Glutamatergic neuron (in vitro differentiated cells): ENCODE data around the gene AP2A1. TPM values are rescaled to one million over a fixed set of nuclear protein-coding genes. Genes with fewer than 3 reads are reported as not detected.
A peak's percentile ranks its signal among the peaks of the same experiment; 100 is the strongest.

ENCODE experiments used
- DNase-seq: peaks from one replicate; pipeline ENCODE4 v3.0.0; 2022
- H3K27ac Mint-ChIP-seq: one replicate; pipeline ENCODE4 v1.8.0; 2020; ENCODE audit warnings: mild to moderate bottlenecking, mixed read lengths, inconsistent platforms; ENCODE audit not compliant: unreplicated experiment
- H3K27me3 Mint-ChIP-seq: one replicate; pipeline ENCODE4 v1.8.0; 2020; ENCODE audit warnings: mild to moderate bottlenecking, moderate library complexity, mixed read lengths, inconsistent platforms; ENCODE audit not compliant: unreplicated experiment
- H3K36me3 Mint-ChIP-seq: one replicate; pipeline ENCODE4 v1.8.0; 2020; ENCODE audit warnings: mild to moderate bottlenecking, mixed read lengths, inconsistent platforms; ENCODE audit not compliant: unreplicated experiment
- H3K4me1 Mint-ChIP-seq: one replicate; pipeline ENCODE4 v1.8.0; 2020; ENCODE audit warnings: mild to moderate bottlenecking, low read depth, mixed read lengths, inconsistent platforms; ENCODE audit not compliant: unreplicated experiment
- H3K4me3 Mint-ChIP-seq: one replicate; pipeline ENCODE4 v1.8.0; 2020; ENCODE audit warnings: mild to moderate bottlenecking, mixed read lengths, inconsistent platforms; ENCODE audit not compliant: unreplicated experiment
- H3K9me3 Mint-ChIP-seq: one replicate; pipeline ENCODE4 v1.8.0; 2020; ENCODE audit warnings: mild to moderate bottlenecking, moderate library complexity, mixed read lengths, inconsistent platforms; ENCODE audit not compliant: unreplicated experiment
- total RNA-seq: library from RNA; stranded (reverse); fragmentation: NEBNext Ultra II Directional; extraction: Animal tissue kit (Norgen Biotek cat#: 25700); gene quantifications from one replicate; pipeline ENCODE4 v1.2.1, GENCODE V29; 2021; ENCODE audit not compliant: unreplicated experiment
- TF ChIP-seq, protein P1 (sequence below): fragments of 200-600 bp; sonication (generic); IDR thresholded peaks from one replicate; pipeline ENCODE4 v1.5.0; 2021; ENCODE audit not compliant: partially characterized antibody, unreplicated experiment

AP2A1 gene
- total RNA-seq, 1 donor from 2014 or later, result 175 TPM

DNA sequence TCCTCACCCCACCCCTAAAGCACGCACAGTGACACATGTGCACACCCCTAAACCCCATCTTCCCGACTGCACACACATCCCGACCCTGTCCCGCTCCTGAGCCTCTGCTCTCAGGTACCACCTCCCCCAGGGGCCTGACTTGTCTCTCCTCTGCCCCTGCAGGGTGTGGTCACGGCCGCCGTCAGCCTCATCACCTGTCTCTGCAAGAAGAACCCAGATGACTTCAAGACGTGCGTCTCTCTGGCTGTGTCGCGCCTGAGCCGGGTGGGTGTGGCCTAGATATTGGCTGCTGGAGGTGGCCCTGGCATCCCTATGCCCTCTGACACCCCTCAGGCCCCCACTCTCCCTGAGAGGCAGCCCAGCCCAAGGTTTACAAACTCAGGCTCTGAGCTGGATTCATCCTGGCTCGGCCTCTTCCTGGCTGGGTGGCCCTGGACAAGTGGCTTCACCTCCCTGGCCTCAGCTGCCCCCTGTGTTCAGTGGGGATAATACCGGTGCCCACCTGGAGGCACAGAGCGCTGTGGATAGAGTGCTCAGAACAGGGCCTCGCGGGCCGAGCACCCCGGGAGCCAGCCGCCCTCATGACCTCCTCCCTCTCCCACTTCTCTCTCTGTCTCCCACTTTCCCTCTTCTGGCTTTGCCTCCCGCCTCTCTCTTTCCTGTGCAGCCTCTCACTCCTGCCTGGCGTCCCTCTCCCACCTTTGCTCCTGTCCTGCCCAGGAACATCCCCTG, 26.2 kb downstream of the AP2A1 start:
- DNase-seq, result no peak
- H3K4me1 Mint-ChIP-seq, result peaks cover 1% of the 10 kb centered on the region
- peaks cover 11% of the 10 kb centered on the region for H3K36me3 Mint-ChIP-seq
- peaks cover 4% of the 10 kb centered on the region for H3K9me3 Mint-ChIP-seq
- peak overlapping the region; percentile 33 for H3K27ac Mint-ChIP-seq
- peaks cover 11% of the 10 kb centered on the region for H3K27me3 Mint-ChIP-seq
- TF ChIP-seq, protein P1, sequence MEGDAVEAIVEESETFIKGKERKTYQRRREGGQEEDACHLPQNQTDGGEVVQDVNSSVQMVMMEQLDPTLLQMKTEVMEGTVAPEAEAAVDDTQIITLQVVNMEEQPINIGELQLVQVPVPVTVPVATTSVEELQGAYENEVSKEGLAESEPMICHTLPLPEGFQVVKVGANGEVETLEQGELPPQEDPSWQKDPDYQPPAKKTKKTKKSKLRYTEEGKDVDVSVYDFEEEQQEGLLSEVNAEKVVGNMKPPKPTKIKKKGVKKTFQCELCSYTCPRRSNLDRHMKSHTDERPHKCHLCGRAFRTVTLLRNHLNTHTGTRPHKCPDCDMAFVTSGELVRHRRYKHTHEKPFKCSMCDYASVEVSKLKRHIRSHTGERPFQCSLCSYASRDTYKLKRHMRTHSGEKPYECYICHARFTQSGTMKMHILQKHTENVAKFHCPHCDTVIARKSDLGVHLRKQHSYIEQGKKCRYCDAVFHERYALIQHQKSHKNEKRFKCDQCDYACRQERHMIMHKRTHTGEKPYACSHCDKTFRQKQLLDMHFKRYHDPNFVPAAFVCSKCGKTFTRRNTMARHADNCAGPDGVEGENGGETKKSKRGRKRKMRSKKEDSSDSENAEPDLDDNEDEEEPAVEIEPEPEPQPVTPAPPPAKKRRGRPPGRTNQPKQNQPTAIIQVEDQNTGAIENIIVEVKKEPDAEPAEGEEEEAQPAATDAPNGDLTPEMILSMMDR, result no peak
- no peak overlapping the region for H3K4me3 Mint-ChIP-seq

DNA sequence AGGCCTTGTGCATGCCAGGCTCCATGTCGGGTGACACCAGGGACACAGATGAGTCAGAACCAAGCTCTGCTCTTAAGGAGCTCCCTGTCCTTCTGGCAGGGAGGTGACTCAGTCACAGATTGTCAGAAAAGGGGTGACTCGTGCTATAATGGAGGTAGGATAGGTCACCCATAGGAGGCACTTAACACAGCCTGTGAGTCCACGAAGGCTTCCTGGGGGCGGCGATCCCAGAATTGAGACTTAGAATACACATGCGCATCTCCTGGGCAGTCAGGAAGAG, 26.7 kb downstream of the AP2A1 start:
- H3K27me3 Mint-ChIP-seq, result peaks cover 8% of the 10 kb centered on the region
- peaks cover 11% of the 10 kb centered on the region for H3K36me3 Mint-ChIP-seq
- H3K4me1 Mint-ChIP-seq, result peaks cover 1% of the 10 kb centered on the region
- peak overlapping the region; percentile 33 for H3K27ac Mint-ChIP-seq
- H3K9me3 Mint-ChIP-seq, result peaks cover 4% of the 10 kb centered on the region
- DNase-seq, result no peak
- no peak overlapping the region for H3K4me3 Mint-ChIP-seq
- TF ChIP-seq, protein P1, result no peak

DNA sequence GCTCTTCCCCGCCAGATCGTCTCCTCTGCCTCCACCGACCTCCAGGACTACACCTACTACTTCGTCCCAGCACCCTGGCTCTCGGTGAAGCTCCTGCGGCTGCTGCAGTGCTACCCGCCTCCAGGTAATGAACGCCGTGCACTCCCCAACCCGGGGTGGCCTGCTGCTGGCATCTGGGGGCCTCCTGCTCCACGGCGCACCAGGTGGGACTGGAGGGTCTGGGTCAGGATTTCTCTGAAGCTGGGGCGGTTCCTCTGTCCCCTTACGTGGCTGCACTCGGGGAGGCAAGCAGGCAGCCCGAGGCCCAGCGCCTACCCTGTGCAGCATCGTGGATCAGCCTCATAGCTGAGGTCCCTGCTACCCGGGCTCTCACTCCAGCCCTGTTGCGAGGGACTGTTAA, 28.8 kb downstream of the AP2A1 start:
- no peak overlapping the region for H3K4me3 Mint-ChIP-seq
- H3K36me3 Mint-ChIP-seq, result peaks cover 6% of the 10 kb centered on the region
- H3K9me3 Mint-ChIP-seq, result peaks cover 3% of the 10 kb centered on the region
- no peaks in the 10 kb centered on the region for H3K4me1 Mint-ChIP-seq
- H3K27ac Mint-ChIP-seq, result no peak overlapping the region
- no peak for DNase-seq
- H3K27me3 Mint-ChIP-seq, result peaks cover 10% of the 10 kb centered on the region
- TF ChIP-seq, protein P1, result no peak

DNA sequence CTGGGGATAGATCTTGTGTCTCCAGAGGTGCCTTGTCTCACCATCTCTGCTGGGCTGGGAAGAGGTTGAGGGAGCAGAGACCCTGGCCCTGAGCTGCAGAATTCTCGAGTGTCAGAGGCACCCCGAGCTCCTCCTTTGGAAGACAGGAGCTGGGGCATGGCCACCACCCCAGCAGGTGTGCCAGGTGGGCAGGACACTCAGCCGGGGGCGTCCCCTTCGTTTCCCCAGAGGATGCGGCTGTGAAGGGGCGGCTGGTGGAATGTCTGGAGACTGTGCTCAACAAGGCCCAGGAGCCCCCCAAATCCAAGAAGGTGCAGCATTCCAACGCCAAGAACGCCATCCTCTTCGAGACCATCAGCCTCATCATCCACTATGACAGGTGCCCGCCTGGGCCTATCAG, 31.8 kb downstream of the AP2A1 start:
- TF ChIP-seq, protein P1, result no peak
- Mint-ChIP-seq H3K4me1 (peaks cover 3% of the 10 kb centered on the region), H3K9me3 (peaks cover 4% of the 10 kb centered on the region), H3K27me3 (peaks cover 10% of the 10 kb centered on the region), H3K27ac (no peak overlapping the region), H3K36me3 (peaks cover 8% of the 10 kb centered on the region), H3K4me3 (no peak overlapping the region)
- no peak for DNase-seq

DNA sequence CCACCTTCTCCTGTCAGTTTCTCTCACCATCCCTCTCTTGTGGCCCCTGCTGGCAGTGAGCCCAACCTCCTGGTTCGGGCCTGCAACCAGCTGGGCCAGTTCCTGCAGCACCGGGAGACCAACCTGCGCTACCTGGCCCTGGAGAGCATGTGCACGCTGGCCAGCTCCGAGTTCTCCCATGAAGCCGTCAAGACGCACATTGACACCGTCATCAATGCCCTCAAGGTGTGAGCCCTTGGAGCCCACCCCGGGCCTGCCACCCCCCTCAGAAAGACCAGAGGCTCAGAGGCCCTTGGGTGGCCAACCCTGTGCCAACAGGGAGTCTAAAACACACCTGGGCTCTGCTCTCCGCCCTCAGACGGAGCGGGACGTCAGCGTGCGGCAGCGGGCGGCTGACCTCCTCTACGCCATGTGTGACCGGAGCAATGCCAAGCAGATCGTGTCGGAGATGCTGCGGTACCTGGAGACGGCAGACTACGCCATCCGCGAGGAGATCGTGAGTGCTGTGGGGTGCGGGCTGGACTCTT, 32.5 kb downstream of the AP2A1 start:
- peaks cover 10% of the 10 kb centered on the region for H3K27me3 Mint-ChIP-seq
- H3K9me3 Mint-ChIP-seq, result peaks cover 4% of the 10 kb centered on the region
- no peak overlapping the region for H3K4me3 Mint-ChIP-seq
- H3K36me3 Mint-ChIP-seq, result peaks cover 10% of the 10 kb centered on the region
- no peak for DNase-seq
- H3K4me1 Mint-ChIP-seq, result peaks cover 3% of the 10 kb centered on the region
- TF ChIP-seq, protein P1, result no peak
- no peak overlapping the region for H3K27ac Mint-ChIP-seq
